Measurements from ENCODE around the gene SFSWAP.

GRCh38 chr12:131803961-131804521 is 93.2 kb downstream of the SFSWAP start:
- TF ChIP-seq POLR2A (IDR thresholded peaks at IDR 0.05; ENCODE audit: low read depth, low read length) (no peak), TAF1 (IDR thresholded peaks at IDR 0.05; ENCODE audit: low read depth, low read length) (no peak), SPI1 (IDR thresholded peaks at IDR 0.05; ENCODE audit: low read depth, low read length) (no peak), POLR2AphosphoS5 (IDR thresholded peaks at IDR 0.05; ENCODE audit: low read depth, low read length) (no peak)

Measured in GM12891 (cell line).